Erythroblast (primary cell): ENCODE measurements around the gene C1QTNF4.

Source experiments
- GATA1 ChIP-seq: IDR thresholded peaks from 2 replicates; pipeline ENCODE4 v1.6.1; 2011; ENCODE audit warnings: low read depth, mild to moderate bottlenecking, control low read depth, low read length, moderate library complexity
- POLR2A ChIP-seq: IDR thresholded peaks from 2 replicates; pipeline ENCODE4 v1.6.1; 2011; ENCODE audit warnings: mild to moderate bottlenecking, low read length

- TF ChIP-seq POLR2A, result no peak
- TF ChIP-seq GATA1, result no peak
Measured at GRCh38 chr11:47595967-47596366, 1.8 kb upstream of the C1QTNF4 start.
